Panc1 (cell line): ENCODE results near the gene PPP1R14C. TPM values are rescaled to one million over a fixed set of nuclear protein-coding genes. Genes with fewer than 3 reads are reported as not detected.

Experiments used
- ATAC-seq: fragments of 200-7000 bp; cut with Tn5 transposase; 2 replicates; pipeline ENCODE4 v1.9.1; 2020; ENCODE audit warnings: mild to moderate bottlenecking, moderate library complexity
- BruUV-seq: library from RNA; stranded (reverse); fragments of 400-500 nt; replicated peaks from 2 replicates; lab custom pipeline; 2021; lab: Mats Ljungman, UMichigan
- CTCF ChIA-PET: fragments of 300-600 bp; sonication (Branson Sonifier 250); formaldehyde crosslinking; loops from one replicate; lab custom pipeline; 2022; ENCODE audit warnings: antibody characterized with exemption; lab: Charles Lee
- POLR2A ChIA-PET: fragments of 300-600 bp; sonication (Branson Sonifier 250); formaldehyde crosslinking; loops from one replicate; lab custom pipeline; 2022; ENCODE audit warnings: antibody characterized with exemption; lab: Charles Lee
- DNase-seq: peaks from one replicate; pipeline ENCODE4 v3.0.0-alpha.2; 2010; ENCODE audit warnings: low read depth, low spot score
- H3K27ac ChIP-seq: 2 replicates; pipeline ENCODE4 v1.5.1; 2011; ENCODE audit warnings: mild to moderate bottlenecking, low read length, inconsistent platforms
- H3K27me3 ChIP-seq: fragments of 200-500 bp; sonication (Bioruptor generic); 2 replicates; pipeline ENCODE4 v1.6.0; 2014; ENCODE audit warnings: low read length, inconsistent platforms; ENCODE audit not compliant: control insufficient read depth, insufficient read depth
- H3K36me3 ChIP-seq: fragments of 200-500 bp; sonication (Bioruptor generic); 2 replicates; pipeline ENCODE4 v1.5.1; 2014; ENCODE audit warnings: inconsistent platforms, mild to moderate bottlenecking, low read length, moderate library complexity; ENCODE audit not compliant: control insufficient read depth, insufficient read depth
- H3K4me1 ChIP-seq: 2 replicates; pipeline ENCODE4 v1.5.1; 2011; ENCODE audit warnings: inconsistent platforms, mild to moderate bottlenecking, low read length, moderate library complexity; ENCODE audit not compliant: control insufficient read depth, insufficient read depth
- H3K4me3 ChIP-seq, 2 experiments: 2 replicates each; pipeline ENCODE4 v1.5.1; 2011 to 2012; ENCODE audit warnings: low read depth in 2 of 2, low read length in 2 of 2, mild to moderate bottlenecking in 2 of 2, inconsistent platforms in 1 of 2, moderate library complexity in 1 of 2
- H3K9me3 ChIP-seq: fragments of 200-500 bp; sonication (Bioruptor generic); 2 replicates; pipeline ENCODE4 v1.5.1; 2014; ENCODE audit warnings: low read depth, mild to moderate bottlenecking, inconsistent platforms, low read length, moderate library complexity; ENCODE audit not compliant: control insufficient read depth, insufficient read depth
- CTCF ChIP-seq: fragments of 450-650 bp; IDR thresholded peaks from 2 replicates; pipeline ENCODE4 v1.5.1; 2017; ENCODE audit warnings: mild to moderate bottlenecking
- POLR2AphosphoS5 ChIP-seq: IDR thresholded peaks from 2 replicates; pipeline ENCODE4 v1.6.1; 2012; ENCODE audit warnings: mild to moderate bottlenecking, low read depth, low read length, moderate library complexity
- SIN3A ChIP-seq: IDR thresholded peaks from 2 replicates; pipeline ENCODE4 v1.6.1; 2012; ENCODE audit warnings: low read depth, mild to moderate bottlenecking, low read length, moderate library complexity, borderline replicate concordance; ENCODE audit not compliant: insufficient read depth
- TCF7L2 ChIP-seq: IDR thresholded peaks from 2 replicates; pipeline ENCODE4 v1.6.1; 2011; ENCODE audit warnings: mild to moderate bottlenecking, low read depth, low read length, inconsistent platforms
- in situ Hi-C: cut with HindIII; loops from 2 replicates; pipeline ENCODE4 v1.10.0; 2016; ENCODE audit warnings: low sequenced_read_pairs, low pct_unique_long_range_greater_than_20kb
- intact Hi-C: fragments of 100-400 bp; cut with micrococcal nuclease; formaldehyde crosslinking; loops from one replicate; pipeline ENCODE4 v1.10.0; 2022; ENCODE audit not compliant: unreplicated experiment
- total RNA-seq: library from RNA; stranded (reverse); gene quantifications from one replicate; pipeline ENCODE4 v1.2.1, GENCODE V29; 2021; ENCODE audit not compliant: unreplicated experiment
- TF ChIP-seq, protein P1 (sequence below), 2 experiments: IDR thresholded peaks; 2 replicates each; pipeline ENCODE4 v1.6.1; 2011 to 2012; ENCODE audit warnings: low read depth in 2 of 2, control low read depth in 1 of 2, low read length in 1 of 2, mild to moderate bottlenecking in 1 of 2, moderate library complexity in 1 of 2; ENCODE audit not compliant: insufficient read depth in 1 of 2

PPP1R14C gene
- total RNA-seq, 1 experiment from 2014 or later: not detected

- Histone ChIP-seq H3K27ac (no peak overlapping the region), H3K9me3 (no peaks in the 10 kb centered on the region), H3K4me3 (no peak overlapping the region), H3K27me3 (peaks cover 4% of the 10 kb centered on the region), H3K4me1 (no peaks in the 10 kb centered on the region), H3K36me3 (no peaks in the 10 kb centered on the region)
- no peak for DNase-seq
- ATAC-seq: no peak
- TF ChIP-seq TCF7L2: no peak
- TF ChIP-seq, protein P1, sequence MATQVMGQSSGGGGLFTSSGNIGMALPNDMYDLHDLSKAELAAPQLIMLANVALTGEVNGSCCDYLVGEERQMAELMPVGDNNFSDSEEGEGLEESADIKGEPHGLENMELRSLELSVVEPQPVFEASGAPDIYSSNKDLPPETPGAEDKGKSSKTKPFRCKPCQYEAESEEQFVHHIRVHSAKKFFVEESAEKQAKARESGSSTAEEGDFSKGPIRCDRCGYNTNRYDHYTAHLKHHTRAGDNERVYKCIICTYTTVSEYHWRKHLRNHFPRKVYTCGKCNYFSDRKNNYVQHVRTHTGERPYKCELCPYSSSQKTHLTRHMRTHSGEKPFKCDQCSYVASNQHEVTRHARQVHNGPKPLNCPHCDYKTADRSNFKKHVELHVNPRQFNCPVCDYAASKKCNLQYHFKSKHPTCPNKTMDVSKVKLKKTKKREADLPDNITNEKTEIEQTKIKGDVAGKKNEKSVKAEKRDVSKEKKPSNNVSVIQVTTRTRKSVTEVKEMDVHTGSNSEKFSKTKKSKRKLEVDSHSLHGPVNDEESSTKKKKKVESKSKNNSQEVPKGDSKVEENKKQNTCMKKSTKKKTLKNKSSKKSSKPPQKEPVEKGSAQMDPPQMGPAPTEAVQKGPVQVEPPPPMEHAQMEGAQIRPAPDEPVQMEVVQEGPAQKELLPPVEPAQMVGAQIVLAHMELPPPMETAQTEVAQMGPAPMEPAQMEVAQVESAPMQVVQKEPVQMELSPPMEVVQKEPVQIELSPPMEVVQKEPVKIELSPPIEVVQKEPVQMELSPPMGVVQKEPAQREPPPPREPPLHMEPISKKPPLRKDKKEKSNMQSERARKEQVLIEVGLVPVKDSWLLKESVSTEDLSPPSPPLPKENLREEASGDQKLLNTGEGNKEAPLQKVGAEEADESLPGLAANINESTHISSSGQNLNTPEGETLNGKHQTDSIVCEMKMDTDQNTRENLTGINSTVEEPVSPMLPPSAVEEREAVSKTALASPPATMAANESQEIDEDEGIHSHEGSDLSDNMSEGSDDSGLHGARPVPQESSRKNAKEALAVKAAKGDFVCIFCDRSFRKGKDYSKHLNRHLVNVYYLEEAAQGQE (IDR thresholded peaks at IDR 0.05; ENCODE audit: insufficient read depth in 1 of 2, low read depth in 2 of 2, low read length in 1 of 2): no peak
- no peak for TF ChIP-seq CTCF
- no peak for TF ChIP-seq SIN3A
- TF ChIP-seq POLR2AphosphoS5: no peak
- in situ Hi-C loops: no loop called here
- no TSS peak for BruUV-seq
- intact Hi-C loops: no loop called here
- CTCF ChIA-PET: no interaction called here
- POLR2A ChIA-PET: no interaction called here
Observed at GRCh38 chr6:150281767-150282166, 138.9 kb downstream of the PPP1R14C start.

DNA sequence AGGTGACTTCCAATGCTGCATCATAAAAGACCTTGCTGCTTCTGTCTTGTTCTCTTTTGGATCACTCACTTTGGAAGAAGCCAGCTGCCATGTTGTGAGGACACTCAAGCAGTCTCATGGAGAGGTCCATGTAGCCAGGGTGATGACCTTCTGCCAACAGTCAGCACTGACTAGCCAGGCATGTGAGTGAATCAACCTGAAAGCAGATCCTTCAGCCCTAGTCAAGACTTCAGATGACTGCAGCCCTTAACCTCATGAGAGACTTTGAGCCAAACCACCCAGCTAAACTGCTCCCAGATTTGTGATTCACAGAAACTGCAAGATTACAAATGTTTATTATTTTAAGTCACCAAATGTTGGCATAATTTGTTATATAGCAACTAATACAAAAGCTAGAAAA, 140.0 kb downstream of the PPP1R14C start:
- ATAC-seq: no peak
- in situ Hi-C loops: no loop called here
- Histone ChIP-seq H3K36me3 (no peaks in the 10 kb centered on the region), H3K27ac (no peak overlapping the region), H3K27me3 (peaks cover 4% of the 10 kb centered on the region), H3K4me1 (no peaks in the 10 kb centered on the region), H3K4me3 (no peak overlapping the region), H3K9me3 (no peaks in the 10 kb centered on the region)
- ChIA-PET CTCF (no interaction called here), POLR2A (no interaction called here)
- TF ChIP-seq CTCF: no peak
- TF ChIP-seq POLR2AphosphoS5: no peak
- TF ChIP-seq, protein P1 (IDR thresholded peaks at IDR 0.05; ENCODE audit: insufficient read depth in 1 of 2, low read depth in 2 of 2, low read length in 1 of 2): no peak
- no peak for TF ChIP-seq TCF7L2
- TF ChIP-seq SIN3A: no peak
- intact Hi-C loops: no loop called here
- DNase-seq: no peak
- BruUV-seq: no TSS peak
